Heart right ventricle (tissue), 16 donors: Measurements from ENCODE around the gene ACTA2. TPM values are rescaled to one million over a fixed set of nuclear protein-coding genes. Genes with fewer than 3 reads are reported as not detected.

ENCODE experiments used
- ATAC-seq, 8 donors: fragments of 200-7000 bp; cut with Tn5 transposase; one replicate each; pipeline ENCODE4 v1.9.1; 2020; ENCODE audit warnings: mild to moderate bottlenecking in 8 of 8, moderate library complexity in 8 of 8, moderate number of reproducible peaks in 1 of 8
- DNase-seq, 2 donors: peaks; one replicate each; pipeline ENCODE4 v3.0.0-alpha.2; 2020
- H3K27ac ChIP-seq, 10 donors: fragments of 200-600 bp; sonication (generic) in 2 of 10; one replicate each; pipeline versions ENCODE4 v1.5.0 to v1.8.0; 2020 to 2022; ENCODE audit warnings: mild to moderate bottlenecking in 3 of 10
- H3K27me3 ChIP-seq, 7 donors: fragments of 200-600 bp; one replicate each; pipeline ENCODE4 v1.8.0; 2021 to 2022; ENCODE audit warnings: mild to moderate bottlenecking in 2 of 7
- H3K36me3 ChIP-seq, 9 donors: fragments of 200-600 bp; sonication (generic) in 1 of 9; one replicate each; pipeline versions ENCODE4 v1.5.0 to v1.8.0; 2020 to 2022; ENCODE audit warnings: mild to moderate bottlenecking in 2 of 9
- H3K4me1 ChIP-seq, 9 donors: fragments of 200-600 bp; sonication (generic) in 1 of 9; one replicate each; pipeline versions ENCODE4 v1.5.0 to v1.8.0; 2020 to 2022; ENCODE audit warnings: mild to moderate bottlenecking in 4 of 9
- H3K4me3 ChIP-seq, 10 donors: fragments of 200-600 bp; sonication (generic) in 2 of 10; one replicate each; pipeline versions ENCODE4 v1.5.0 to v1.8.0; 2020 to 2022; ENCODE audit warnings: mild to moderate bottlenecking in 7 of 10, moderate library complexity in 2 of 10
- H3K9me3 ChIP-seq, 11 donors: fragments of 200-600 bp in 10 of 11; sonication (generic) in 2 of 11; one replicate each; pipeline versions ENCODE4 v1.5.0 to v1.8.0; 2013 to 2022; ENCODE audit warnings: mild to moderate bottlenecking in 2 of 11, control low read depth in 1 of 11, moderate library complexity in 1 of 11
- intact Hi-C, 10 donors: fragments of 100-400 bp; cut with DNase I; formaldehyde crosslinking; loops; one replicate each; pipeline versions ENCODE4 v1.11.1 to v1.14.2; 2022
- polyA plus RNA-seq, 2 donors: library from polyadenylated mRNA; stranded (reverse); fragments of 200-250 nt; gene quantifications; one replicate each; pipeline ENCODE4 v1.2.3, GENCODE V29; 2013
- total RNA-seq, 10 donors: library from RNA; stranded (reverse); fragmentation: NEBNext Ultra II Directional in 3 of 10; extraction: Animal tissue kit (Norgen Biotek cat#: 25700) in 3 of 10; gene quantifications; one replicate each; pipeline versions ENCODE4 v1.2.1 to v1.2.4, GENCODE V29; 2021 to 2023
- TF ChIP-seq, protein P1 (sequence below), 9 donors: fragments of 200-600 bp; sonication (generic) in 2 of 9; IDR thresholded peaks; one replicate each; pipeline versions ENCODE4 v1.5.0 to v1.8.0; 2021 to 2022; ENCODE audit warnings: antibody characterized with exemption in 9 of 9, mild to moderate bottlenecking in 5 of 9, moderate library complexity in 1 of 9
- donor health status: Arrhythmogenic right ventricular cardiomyopathy.
- donor health status: ischemic (EF 13 %, LVEDD 7.1; RV severe dilation, severe dysfunction).
- donor health status: healthy with polysubstance abuse.
- donor health status: DM: no; HTN: yes; CAD: no.
- donor health status: DM: no; HTN: no; CAD: no.
- donor health status: ischemic (EF 25% LVEDD 6.9; RV normal size, moderate dysfunction).
- donor health status: ischemic (EF 25% LVEDD 5.7; RV mildly dilated, moderate dysfunction).
- donor health status: healthy.
- donor health status: DM: yes; HTN: yes; CAD: no.
- donor health status: Ischemic cardiomyopathy.
- donor health status: ischemic (EF 35%, LVEDD 5.7; RV mildly dilated, moderate dysfunction).
- donor health status: nonischemic (EF 11% LVEDD 7.7; RV severe dilation, severe dysfunction).
- donor health status: DM: yes; HTN: yes; CAD: no.
- donor health status: PGD.
- donor health status: ischemic (EF 29% LVEDD 5.4; RV normal size, mild dysfunction).
- donor health status: nonischemic (EF 23%, LVEDD 6.1; RV moderate dilation, normal function).

The ACTA2 gene
- total and polyA plus RNA-seq, 12 donors, result 59.4 to 358 (median 76.5) TPM

DNA sequence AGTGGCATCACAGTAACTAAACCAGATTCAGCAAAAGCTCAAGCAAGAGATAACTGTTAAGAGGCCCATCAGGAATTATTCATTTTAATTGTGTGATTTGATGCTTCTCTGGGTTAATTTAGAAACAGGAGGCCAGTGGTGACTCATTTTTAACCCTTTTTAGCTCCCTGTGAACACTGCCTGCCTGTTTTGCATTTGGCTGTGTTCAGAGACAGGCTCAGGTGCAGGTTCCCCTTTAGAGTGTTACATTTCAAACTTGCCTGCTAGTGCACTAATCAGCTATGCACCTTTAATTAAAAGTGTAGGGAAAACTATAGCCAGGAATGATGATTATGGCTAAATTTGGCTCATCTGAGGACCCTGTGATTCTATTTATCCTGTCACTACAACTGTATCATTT, 66.0 kb downstream of the ACTA2 start:
- ATAC-seq (no peak), DNase-seq (no peak)
- Histone ChIP-seq H3K9me3 (no peaks in the 10 kb centered on the region), H3K4me3 (no peak overlapping the region), H3K27me3 (no peaks in the 10 kb centered on the region), H3K27ac (no peak overlapping the region), H3K4me1 (peaks cover 0 to 56% (median 12%) of the 10 kb centered on the region in 9 donors), H3K36me3 (no peaks in the 10 kb centered on the region)
- intact Hi-C loops, result loop anchor here in 1 of 10 donors (5.0 kb wide), 1 partner anchor 46 kb away; no protein-coding TSS in a partner anchor
- TF ChIP-seq, protein P1, sequence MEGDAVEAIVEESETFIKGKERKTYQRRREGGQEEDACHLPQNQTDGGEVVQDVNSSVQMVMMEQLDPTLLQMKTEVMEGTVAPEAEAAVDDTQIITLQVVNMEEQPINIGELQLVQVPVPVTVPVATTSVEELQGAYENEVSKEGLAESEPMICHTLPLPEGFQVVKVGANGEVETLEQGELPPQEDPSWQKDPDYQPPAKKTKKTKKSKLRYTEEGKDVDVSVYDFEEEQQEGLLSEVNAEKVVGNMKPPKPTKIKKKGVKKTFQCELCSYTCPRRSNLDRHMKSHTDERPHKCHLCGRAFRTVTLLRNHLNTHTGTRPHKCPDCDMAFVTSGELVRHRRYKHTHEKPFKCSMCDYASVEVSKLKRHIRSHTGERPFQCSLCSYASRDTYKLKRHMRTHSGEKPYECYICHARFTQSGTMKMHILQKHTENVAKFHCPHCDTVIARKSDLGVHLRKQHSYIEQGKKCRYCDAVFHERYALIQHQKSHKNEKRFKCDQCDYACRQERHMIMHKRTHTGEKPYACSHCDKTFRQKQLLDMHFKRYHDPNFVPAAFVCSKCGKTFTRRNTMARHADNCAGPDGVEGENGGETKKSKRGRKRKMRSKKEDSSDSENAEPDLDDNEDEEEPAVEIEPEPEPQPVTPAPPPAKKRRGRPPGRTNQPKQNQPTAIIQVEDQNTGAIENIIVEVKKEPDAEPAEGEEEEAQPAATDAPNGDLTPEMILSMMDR (IDR thresholded peaks at IDR 0.05), result no peak

Other genes with a start within 250 kb of the ACTA2 start
- gene LIPK, start 246.5 kb downstream of the ACTA2 start, total RNA-seq, result not detected
- gene LIPK, start 246.5 kb downstream of the ACTA2 start, polyA plus RNA-seq, result not detected
- gene LIPN, start 192.8 kb downstream of the ACTA2 start, total RNA-seq, result under 1 TPM in 2 of 10 donors, not detected in 8; 0.46 to 0.53 TPM
- gene LIPN, start 192.8 kb downstream of the ACTA2 start, polyA plus RNA-seq, result under 1 TPM in 1 of 2 donors, not detected in 1; 0.06 TPM
- not detected for gene LIPM, start 150.0 kb downstream of the ACTA2 start, total RNA-seq
- gene LIPM, start 150.0 kb downstream of the ACTA2 start, polyA plus RNA-seq, result not detected
- gene ANKRD22, start 100.9 kb downstream of the ACTA2 start, total RNA-seq, result 1 to 10 TPM in 1 of 10 donors, under 1 TPM in 2, not detected in 7; 0.14 to 4.9 (median 0.17) TPM
- under 1 TPM in 1 of 2 donors, not detected in 1; 0.12 TPM for gene ANKRD22, start 100.9 kb downstream of the ACTA2 start, polyA plus RNA-seq
- gene STAMBPL1, start 72.5 kb downstream of the ACTA2 start, total RNA-seq, result 1 to 10 TPM; 1.9 to 3.3 (median 2.7) TPM
- gene STAMBPL1, start 72.5 kb downstream of the ACTA2 start, polyA plus RNA-seq, result 1 to 10 TPM in 1 of 2 donors, under 1 TPM in 1; 0.94 to 2.6 TPM
- 10 to 100 TPM in 1 of 10 donors, 1 to 10 TPM in 9; 2.5 to 10.1 (median 3.7) TPM for gene FAS, start 38.0 kb upstream of the ACTA2 start, total RNA-seq
- 1 to 10 TPM; 3.5 to 4.6 TPM for gene FAS, start 38.0 kb upstream of the ACTA2 start, polyA plus RNA-seq